Esophagus squamous epithelium (tissue), 4 donors: Measurements from ENCODE around the gene FLG.

ENCODE experiments used
- CTCF ChIP-seq, 6 experiments: fragments of 450-650 bp in 4 of 6; fragments of 200-600 bp in 2 of 6; sonication (generic) in 2 of 6; IDR thresholded peaks; one replicate each; pipeline ENCODE4 v1.5.1; 2016 to 2019; ENCODE audit warnings: antibody characterized with exemption in 6 of 6, mild to moderate bottlenecking in 4 of 6, moderate library complexity in 4 of 6
- POLR2A ChIP-seq, 4 donors: fragments of 450-650 bp; IDR thresholded peaks; one replicate each; pipeline ENCODE4 v1.6.1; 2017; ENCODE audit warnings: antibody characterized with exemption in 4 of 4, mild to moderate bottlenecking in 4 of 4, moderate library complexity in 3 of 4

GRCh38 chr1:152374451-152374850, 49.4 kb upstream of the FLG start:
- TF ChIP-seq POLR2A (IDR thresholded peaks at IDR 0.05), result no peak
- TF ChIP-seq CTCF (IDR thresholded peaks at IDR 0.05), result no peak
